Thyroid gland (tissue), 4 donors: Measurements from ENCODE around the gene SNX8.

Source experiments
- POLR2A ChIP-seq, 2 donors: fragments of 450-650 bp; IDR thresholded peaks; one replicate each; pipeline ENCODE4 v1.6.1; 2017; ENCODE audit warnings: antibody characterized with exemption in 2 of 2, mild to moderate bottlenecking in 2 of 2, moderate library complexity in 1 of 2
- TF ChIP-seq, protein P1 (sequence below), 6 experiments: fragments of 200-600 bp in 3 of 6; fragments of 450-650 bp in 3 of 6; sonication (generic) in 3 of 6; IDR thresholded peaks; one replicate each; pipeline ENCODE4 v1.5.1; 2016 to 2019; ENCODE audit warnings: antibody characterized with exemption in 6 of 6, mild to moderate bottlenecking in 2 of 6, inconsistent platforms in 1 of 6, moderate library complexity in 1 of 6

DNA sequence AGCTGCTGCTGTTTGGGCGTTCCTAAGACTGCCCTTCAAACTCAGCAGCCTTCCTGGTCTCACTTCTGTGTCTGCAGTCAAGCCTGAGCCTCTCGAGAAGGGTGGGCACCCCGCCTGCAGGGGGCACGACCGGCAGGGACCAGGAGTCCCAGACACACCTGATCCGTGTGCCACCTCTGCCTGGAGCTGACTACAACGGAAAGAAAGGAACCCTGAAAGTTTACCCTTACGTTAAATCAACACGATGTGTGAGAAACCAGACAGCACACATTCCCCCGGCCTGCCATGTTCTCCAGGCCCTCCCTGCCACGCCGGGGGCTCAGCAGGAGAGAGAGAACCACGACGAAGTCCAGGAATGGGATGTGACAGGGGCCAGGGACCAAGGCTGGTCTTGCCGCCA is 86.5 kb downstream of the SNX8 start:
- TF ChIP-seq, protein P1, sequence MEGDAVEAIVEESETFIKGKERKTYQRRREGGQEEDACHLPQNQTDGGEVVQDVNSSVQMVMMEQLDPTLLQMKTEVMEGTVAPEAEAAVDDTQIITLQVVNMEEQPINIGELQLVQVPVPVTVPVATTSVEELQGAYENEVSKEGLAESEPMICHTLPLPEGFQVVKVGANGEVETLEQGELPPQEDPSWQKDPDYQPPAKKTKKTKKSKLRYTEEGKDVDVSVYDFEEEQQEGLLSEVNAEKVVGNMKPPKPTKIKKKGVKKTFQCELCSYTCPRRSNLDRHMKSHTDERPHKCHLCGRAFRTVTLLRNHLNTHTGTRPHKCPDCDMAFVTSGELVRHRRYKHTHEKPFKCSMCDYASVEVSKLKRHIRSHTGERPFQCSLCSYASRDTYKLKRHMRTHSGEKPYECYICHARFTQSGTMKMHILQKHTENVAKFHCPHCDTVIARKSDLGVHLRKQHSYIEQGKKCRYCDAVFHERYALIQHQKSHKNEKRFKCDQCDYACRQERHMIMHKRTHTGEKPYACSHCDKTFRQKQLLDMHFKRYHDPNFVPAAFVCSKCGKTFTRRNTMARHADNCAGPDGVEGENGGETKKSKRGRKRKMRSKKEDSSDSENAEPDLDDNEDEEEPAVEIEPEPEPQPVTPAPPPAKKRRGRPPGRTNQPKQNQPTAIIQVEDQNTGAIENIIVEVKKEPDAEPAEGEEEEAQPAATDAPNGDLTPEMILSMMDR (IDR thresholded peaks at IDR 0.05): no peak
- no peak for TF ChIP-seq POLR2A (IDR thresholded peaks at IDR 0.05)
